NB4 (cell line): Measurements from ENCODE around the gene SLC22A23.

Experiments
- POLR2A ChIP-seq: IDR thresholded peaks from 2 replicates; pipeline ENCODE4 v1.6.1; 2011; ENCODE audit warnings: mild to moderate bottlenecking; ENCODE audit not compliant: insufficient read length; ENCODE audit errors: extremely low read depth
- TF ChIP-seq, protein P1 (sequence below): IDR thresholded peaks from one replicate; pipeline ENCODE4 v1.5.1; 2012; ENCODE audit warnings: low read depth, low read length

DNA sequence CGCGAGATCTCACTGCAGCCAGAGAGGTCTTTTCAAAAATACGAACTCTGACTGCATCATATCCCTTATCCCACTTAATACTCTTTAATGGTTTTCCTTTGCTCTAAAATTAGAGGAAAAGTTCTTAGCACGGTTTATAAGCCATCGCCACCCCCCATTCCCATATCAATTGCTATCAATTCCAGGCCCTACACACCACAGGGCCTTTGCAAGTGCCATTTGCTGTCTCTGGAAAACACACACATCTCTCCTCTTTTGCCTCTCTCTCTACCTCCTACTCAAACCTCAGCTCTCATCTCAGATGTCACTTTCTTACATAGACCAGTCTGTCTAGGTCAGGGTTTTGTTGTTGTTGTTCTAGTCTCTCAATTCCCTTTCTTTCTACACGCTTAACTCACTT is 9.8 kb downstream of the SLC22A23 start:
- TF ChIP-seq POLR2A: no peak
- TF ChIP-seq, protein P1, sequence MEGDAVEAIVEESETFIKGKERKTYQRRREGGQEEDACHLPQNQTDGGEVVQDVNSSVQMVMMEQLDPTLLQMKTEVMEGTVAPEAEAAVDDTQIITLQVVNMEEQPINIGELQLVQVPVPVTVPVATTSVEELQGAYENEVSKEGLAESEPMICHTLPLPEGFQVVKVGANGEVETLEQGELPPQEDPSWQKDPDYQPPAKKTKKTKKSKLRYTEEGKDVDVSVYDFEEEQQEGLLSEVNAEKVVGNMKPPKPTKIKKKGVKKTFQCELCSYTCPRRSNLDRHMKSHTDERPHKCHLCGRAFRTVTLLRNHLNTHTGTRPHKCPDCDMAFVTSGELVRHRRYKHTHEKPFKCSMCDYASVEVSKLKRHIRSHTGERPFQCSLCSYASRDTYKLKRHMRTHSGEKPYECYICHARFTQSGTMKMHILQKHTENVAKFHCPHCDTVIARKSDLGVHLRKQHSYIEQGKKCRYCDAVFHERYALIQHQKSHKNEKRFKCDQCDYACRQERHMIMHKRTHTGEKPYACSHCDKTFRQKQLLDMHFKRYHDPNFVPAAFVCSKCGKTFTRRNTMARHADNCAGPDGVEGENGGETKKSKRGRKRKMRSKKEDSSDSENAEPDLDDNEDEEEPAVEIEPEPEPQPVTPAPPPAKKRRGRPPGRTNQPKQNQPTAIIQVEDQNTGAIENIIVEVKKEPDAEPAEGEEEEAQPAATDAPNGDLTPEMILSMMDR: no peak
